HG02610 (cell line): ENCODE data around the gene ADAMTS20.
"Not testable (repeated sequence)": the region's sequence is repeated elsewhere in the genome, so short reads cannot be mapped to it uniquely, and the experiment has no call there.

Experiments used
- ATAC-seq: cut with Tn5 transposase; IDR thresholded peaks from one replicate; pipeline ENCODE4 v1.9.1; 2021; ENCODE audit warnings: mild to moderate bottlenecking, moderate library complexity; ENCODE audit not compliant: unreplicated experiment

The ADAMTS20 gene

DNA sequence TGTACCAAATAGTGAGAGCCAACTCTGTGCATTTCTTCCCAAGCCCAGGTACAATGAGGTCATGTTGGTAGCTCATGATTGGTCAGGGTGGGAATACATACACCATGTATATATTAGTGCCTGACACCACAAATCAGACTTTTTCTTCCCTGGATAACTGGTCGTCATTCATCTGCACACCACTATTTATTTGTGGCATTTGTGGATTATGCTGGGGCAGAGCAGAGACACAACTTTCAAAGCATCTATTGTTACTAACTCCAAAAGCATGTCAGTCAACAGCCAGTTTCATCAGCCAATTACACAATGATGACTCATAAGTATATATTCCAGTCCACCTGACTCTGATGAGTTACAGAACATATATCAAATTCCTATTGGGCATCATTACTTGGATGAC is 181.7 kb downstream of the ADAMTS20 start:
- ATAC-seq = no peak

DNA sequence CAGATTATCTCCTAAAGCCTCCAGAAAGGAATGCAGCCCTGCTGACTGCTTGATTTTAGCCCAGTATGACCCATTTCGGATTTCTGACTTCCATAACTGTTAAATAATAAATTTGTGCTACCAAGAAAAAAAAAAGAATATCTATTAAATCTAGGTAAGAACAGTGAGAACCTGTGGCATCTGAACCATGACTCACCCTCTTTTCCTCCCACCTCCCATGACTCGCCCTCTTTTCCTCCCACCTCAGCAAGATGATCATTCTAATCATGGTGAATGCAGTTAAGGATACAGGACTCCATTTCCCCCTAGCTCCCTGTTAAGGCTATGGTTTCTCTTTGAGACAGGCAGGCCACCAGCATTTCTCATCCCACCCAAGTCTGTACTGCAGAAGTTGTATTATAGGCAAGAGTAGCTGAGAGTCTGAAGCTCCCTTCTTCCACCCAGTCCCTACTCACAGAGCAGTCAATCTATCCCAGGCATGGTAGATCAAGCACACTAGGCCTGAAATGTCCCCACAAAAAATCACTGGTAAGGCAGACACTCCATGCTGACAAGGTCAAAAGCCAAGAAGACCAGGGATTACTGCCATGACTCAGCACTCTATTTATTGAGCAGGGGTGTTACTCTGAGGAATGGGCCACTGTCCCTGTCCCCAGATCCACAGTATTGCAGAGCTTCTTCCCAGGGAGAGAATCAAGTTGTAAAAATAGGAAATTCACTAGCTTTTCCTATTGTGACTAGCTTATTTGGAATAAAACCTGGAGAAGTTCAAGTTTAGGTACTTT is 188.9 kb downstream of the ADAMTS20 start:
- no peak for ATAC-seq

DNA sequence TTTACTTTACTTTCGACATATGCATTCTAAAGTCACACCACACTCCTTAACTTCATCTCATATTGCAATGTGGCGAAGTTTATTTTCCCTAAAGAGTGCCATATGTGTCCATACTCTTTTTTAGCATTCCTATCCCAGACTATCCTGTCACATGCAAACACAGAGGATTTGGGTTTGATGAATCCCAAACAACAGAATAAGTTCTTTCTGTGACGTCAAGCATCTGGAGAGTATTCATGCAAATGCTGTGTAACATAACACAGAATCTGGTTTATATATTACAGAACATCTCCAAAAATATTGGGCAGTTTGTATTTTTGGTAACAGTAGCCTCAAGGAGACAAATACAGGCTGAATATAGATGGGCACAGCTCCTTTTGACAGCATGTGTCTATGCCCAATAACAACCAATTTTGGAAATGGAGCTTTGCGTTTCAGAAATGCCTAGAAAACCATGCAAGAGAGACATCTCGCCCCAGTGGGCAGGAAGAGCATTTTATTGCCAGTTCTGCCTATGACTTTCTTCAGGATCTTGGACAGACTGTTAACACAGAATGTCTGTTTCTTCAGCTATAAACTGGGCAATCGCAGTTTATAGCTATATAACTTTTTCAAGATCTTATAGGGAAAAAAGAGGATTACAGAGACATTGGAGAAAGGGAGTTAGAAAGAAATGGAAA is 190.8 kb downstream of the ADAMTS20 start:
- ATAC-seq = no peak

DNA sequence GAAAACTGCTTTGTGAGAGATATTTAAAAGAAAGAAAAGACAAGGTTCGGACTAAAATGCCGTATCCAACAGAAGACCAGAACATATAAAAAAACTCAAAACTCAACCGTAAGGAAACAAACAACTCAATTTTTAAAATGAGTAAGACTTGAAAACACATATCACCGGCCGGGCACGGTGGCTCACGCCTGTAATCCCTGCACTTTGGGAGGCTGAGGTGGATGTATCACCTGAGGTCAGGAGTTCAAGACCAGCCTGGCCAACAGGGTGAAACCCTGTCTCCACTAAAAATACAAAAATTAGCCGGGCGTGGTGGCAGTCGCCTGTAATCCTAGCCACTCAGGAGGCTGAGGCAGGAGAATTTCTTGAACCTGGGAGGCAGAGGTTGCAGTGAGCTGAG is 192.0 kb downstream of the ADAMTS20 start:
- ATAC-seq = not testable (repeated sequence)

DNA sequence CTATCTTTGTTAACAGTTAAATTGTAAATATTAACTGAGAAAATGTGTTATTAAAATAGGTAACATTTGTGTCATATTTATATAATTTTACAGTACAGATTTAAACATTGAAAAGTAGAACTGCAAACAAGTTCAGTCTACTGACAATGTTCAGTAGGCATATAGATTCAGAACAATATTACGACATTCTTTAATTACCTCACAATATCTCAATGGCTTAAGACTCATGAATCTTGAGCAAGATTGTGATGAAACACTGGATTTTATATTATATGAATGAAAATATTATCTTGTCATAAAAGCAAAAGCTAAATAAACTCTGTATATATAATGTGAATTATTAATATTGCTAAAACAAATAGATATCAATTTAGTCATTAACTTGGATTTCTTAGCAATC is 194.9 kb downstream of the ADAMTS20 start:
- ATAC-seq = no peak

DNA sequence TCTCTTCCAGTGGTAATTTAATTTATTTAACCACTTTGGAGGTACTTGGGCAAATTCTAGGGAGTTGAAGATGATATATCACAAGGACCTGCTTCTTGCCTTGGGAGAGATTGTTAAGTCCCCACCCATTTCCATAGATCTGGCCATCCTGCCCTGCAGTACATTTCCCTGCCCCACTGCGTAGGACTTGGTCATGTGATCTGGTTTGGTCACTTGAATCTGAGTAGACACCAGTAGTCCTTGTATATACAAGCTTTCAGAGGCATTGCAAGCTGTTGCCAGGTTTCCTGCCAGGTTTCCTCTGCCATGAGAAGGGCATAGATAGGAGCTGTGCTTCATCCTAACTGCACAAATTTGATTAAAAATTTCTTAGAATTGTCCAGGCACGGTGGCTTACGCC is 200.0 kb downstream of the ADAMTS20 start:
- no peak for ATAC-seq

DNA sequence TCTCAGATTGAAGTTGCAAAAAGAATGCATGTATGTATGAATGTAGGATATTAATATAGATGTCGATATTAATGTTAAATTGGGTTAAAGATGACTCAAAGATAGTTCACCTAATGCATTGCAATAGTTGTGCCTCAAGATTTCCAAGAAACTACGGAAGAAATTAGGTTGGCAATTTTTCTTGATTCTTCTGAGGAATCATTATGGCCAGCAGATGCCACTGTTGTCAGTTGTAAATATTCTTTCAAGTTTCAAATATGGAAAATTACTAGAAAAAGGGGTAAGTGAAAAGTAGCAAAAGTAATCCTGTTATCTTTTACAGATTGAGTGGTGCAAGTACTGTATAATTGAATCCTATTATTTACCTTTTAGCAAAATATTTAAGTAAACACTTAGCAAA is 202.1 kb downstream of the ADAMTS20 start:
- no peak for ATAC-seq

DNA sequence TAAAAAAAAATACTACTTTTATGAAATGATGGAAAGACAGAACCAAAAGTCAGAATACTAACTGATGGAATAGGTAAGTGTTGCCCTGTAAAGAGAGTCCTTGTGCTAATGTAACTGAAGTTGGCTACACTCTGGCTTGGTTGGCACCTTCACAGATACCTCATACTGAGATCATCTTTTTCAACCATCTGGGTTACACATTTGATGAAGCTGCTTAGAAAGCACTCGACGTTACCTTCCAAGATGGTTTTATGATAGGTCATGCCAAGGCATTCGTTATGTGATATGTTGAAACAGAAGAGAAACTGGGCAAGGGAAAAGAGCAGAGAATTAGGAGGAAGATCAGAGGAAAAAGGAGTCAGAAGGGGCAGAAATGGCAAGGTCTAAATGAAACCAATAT is 203.8 kb downstream of the ADAMTS20 start:
- ATAC-seq = no peak

DNA sequence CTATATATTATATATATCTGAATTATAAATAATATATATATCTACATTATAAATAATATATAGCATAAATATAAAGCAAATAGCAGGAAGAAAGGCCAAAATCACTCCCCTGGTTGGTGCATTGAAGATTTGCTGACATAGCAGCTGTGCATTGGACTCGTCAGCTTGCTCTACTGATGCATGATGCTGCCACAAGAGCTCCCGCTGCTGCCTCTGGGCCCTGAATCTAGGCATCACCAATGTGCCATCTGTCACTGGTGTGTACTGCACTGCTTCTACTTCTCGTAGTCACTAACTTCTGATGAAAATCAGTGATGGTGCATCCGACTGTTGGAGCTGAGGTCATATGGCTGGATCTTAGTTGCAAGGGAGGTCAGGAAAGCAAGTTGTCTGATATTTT is 205.0 kb downstream of the ADAMTS20 start:
- ATAC-seq = no peak

DNA sequence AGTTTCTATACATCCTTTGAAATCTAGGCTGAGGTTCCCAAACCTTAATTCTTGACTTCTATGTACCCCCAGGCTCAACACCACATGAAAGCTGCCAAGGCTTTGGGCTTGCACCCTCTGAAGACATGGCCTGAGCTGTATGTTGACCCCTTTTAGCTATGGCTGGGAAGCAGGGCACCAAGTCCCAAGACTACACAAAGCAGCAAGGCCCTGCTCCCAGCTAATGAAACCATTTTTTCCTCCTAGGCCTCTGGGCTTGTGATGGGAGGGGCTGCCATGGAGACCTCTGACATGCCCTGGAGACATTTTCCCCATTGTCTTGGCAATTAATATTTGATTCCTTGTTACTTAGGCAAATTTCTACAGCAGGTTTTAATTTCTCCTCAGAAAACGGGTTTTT is 207.0 kb downstream of the ADAMTS20 start:
- ATAC-seq = no peak

DNA sequence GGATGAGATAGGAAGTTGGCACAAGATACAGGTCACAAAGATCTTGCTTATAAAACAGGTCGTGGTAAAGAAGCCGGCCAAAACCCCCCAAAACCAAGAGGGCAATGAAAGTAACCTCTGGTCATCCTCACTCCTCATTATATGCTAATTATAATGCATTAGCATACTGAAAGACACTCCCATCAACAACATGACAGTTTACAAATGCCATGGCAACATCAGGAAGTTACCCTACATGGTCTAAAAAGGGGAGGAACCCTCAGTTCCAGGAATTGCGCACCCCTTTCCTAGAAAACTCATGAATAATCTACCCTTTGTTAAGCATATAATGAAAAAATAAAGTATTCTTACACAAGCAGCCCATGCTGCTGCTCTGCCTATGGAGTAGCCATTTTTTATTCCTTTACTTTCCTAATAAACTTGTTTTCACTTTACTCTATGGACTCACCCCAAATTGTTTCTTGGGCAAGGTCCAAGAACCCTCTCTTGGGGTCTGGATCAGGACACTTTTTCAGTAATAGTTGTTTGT is 210.2 kb downstream of the ADAMTS20 start:
- not testable (repeated sequence) for ATAC-seq

DNA sequence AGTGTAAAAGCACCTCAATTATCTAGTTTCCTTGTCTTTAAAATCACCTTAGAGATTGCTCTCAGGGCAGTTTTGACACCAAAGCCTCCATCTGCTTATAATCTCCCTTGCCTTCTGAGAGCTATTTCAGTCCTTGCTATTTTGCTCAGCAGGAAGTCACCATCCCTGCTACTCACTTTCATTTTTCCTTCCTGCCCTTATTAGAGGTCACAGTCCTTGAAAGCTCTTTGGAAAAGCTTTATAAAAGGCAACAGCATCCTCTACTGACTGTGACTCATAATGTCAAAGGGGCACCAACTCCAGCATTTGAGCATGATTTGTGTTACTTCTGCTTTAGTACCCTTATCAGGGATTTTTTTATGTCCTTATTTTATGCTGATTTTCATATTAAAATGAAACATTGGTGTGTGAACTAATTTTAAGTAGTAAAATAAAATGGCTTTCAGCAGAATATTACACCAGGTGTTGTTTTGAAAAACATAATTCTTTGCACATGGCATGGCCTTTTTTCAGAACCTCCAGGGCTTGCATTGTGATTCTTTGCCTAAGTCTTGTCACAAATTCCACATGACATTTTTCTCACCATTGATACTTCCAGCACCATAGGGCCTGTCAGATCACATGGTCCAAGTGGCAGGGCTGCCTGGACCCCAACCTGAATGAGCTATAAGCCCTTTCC is 213.0 kb downstream of the ADAMTS20 start:
- ATAC-seq = peak; percentile 77

DNA sequence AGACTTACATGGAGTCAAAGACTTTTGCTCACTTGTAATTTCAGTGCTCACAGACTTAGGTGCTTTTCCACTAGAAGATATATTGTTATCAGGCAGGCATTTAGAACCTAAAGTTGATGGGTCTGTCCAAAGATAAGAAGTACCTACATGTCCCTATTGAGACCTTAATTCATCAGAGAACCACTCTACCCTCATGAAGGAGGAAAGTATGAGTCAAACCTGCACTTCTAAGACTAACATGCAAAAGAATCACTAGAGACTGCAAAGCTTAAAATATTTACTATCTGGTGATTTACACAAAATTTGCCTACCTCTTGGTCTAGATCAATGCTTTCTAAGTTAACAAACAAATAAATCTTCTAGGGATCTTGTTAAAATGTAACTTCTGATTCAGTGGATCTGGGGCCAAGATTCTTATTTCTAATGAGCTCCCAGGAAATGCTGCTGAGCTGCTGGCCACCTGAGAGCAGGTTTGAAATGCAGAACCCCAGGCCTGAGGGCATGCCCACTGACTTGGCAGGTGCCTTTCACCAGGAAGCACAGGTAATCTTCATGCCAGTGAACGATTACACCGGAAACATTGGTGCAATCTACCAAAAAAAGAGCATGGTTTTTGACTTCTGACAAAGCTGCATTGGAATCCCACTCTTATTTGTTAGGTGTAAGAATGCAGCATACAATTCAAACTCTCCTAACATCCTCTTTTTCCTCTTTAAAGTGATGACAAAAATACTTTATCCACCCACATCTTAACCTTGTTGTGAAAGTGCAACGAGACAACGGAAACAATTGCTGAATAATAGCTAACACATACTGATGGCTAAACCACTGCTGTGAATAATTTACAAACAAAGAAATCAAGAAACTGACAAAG is 214.2 kb downstream of the ADAMTS20 start:
- ATAC-seq = peak; percentile 55

DNA sequence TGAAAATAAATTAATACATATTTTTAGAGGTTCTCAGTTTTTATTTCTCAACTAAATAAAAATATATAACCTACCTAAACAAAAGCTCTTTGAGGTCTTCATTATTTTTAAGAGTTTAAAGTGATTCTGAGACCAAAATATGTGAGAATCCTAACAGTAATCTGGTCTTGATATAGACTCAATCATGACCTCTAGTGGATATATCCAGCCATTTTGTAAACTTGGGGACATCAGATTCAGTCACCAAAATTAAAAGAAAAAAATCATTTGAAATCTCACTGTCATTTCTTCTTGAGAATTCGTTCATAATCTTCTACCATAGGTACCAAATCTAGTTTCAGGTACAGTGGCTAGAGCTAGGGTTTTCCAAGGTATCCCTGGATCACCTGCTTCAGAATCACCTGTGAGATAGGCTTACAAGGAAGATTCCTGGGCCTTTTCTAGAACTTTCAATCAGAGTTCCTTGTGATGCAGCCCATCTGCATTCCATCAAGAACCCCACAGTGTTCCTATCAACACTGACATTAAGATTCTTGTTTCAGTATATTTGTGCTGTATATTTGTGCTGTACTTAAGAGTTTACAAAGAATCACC is 214.9 kb downstream of the ADAMTS20 start:
- ATAC-seq = no peak

DNA sequence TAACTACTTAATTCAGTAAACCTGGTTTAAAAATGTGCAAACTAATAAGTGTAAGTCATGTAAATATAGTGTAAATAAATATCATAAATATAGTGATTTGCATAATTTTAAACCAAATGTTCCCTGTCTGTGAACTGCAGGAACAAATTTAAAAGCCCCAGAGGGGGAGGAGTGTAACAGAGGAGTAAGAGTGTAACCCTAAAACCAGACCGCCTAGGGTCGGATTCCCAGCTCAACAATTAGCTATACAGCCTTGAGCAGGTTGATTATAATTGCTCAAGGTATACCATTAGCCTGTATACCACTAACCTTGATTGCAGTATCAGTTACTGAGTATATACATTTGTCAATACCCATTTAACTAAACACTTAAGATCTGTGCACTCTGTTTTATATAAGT is 218.4 kb downstream of the ADAMTS20 start:
- no peak for ATAC-seq

DNA sequence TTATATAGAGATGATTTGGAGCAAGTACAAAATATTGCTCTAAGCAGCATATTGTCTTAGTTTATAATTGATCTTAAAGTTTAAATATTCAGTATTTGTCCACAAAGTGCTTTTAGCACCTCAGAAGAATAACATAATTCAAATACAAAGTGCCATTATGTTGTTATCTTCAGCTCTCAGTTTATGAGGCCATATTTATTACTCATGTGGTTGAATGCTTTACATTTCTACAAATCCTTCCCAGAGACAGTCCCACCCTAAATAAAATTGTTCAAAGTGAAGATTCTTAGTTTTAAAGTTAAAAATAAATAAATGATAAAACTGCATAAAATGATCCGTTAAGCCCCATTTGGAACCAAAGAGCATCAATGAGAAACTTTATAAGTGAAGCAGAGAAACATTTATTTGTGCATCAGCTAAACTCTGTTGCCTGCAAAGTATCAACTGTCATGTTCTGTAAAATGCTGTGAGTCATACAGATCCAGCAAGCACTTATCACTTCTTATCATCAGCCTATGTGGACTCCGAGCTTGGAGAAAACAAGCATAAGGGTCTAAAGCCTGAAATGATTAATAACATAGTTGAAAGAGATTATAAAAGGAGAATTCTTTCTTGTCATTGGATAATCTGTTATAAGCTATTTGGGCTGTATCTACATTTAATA is 218.9 kb downstream of the ADAMTS20 start:
- no peak for ATAC-seq

DNA sequence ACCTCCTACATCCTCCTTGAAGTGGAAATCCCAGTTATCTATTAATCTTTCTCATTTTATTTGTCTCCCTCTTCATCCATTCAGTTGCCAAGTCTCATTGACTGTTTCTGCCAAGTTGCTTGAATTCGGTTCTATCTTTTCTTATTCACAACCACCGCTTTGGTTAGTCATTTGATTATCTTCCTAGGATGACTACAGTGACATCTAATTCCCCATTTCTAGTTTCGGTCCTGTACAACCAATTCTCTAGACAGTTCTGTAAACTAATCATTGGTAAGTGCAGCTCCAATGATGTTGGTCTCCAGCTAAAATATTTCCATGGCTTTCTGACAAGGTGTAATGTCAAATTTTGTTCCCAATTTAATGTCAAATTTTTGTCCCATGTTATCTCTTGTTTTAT is 220.1 kb downstream of the ADAMTS20 start:
- peak; percentile 48 for ATAC-seq

DNA sequence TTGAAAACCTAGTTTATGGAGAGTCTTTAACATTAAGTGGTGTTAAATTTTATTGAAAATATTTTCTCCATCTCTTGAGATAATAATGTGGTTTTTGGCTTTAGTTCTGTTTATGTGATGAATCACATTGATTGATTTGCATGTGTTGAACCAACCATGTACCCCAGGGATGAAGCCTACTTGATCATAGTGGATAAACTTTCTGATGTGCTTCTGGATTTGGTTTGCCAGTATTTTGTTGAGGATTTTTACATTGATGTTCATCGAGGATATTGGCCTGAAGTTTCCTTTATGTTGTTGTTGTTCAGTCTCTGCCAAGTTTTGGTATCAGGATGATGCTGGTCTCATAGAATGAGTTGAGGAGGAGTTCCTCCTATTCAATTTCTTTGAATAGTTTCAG is 222.6 kb downstream of the ADAMTS20 start:
- no peak for ATAC-seq

DNA sequence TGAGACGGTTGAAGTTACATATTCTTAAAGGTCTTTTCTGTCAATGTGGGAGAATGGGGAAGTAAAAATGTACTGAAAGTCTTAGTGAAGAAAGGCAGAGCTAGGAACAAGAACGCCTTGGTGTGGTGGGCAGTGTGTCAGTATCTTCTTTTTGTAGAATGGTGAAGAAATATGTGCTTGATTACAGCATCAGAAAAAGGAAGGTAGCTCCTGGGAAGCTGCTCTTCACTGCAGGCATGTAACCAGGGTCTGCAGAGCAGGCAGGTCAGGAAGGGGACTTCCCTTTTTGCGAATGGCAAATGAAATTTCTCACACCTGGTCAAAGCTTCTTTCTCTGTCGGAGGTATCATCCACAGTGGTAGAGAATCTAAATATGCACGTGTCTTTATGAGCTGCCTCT is 226.2 kb downstream of the ADAMTS20 start:
- ATAC-seq = peak; percentile 73

DNA sequence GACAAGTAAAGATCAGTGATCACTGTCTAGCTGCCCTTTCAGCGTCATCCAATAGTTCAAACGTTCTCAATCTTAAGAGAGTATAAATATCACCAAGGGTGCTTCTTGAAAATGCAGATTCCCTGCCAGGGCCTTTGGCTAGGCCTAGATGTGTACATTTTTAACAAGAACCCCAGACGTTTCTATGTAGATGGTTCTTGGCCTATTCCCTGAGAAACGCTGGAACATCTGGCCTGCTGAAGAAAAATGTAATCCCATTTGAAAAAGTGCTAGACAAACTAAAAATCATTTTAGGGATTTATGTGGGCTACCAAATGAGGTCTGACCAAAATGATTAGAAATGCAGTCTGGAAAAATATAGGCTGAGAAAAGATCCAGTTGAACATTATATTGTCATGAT is 231.7 kb downstream of the ADAMTS20 start:
- no peak for ATAC-seq
